HepG2 (cell line): Measurements from ENCODE around the gene APBB2. TPM values are rescaled to one million over a fixed set of nuclear protein-coding genes. Genes with fewer than 3 reads are reported as not detected.

ENCODE experiments used
- ATAD3A ChIP-seq: sonication (generic); formaldehyde crosslinking; IDR thresholded peaks from 2 replicates; pipeline ENCODE4 v1.4.0; 2020; ENCODE audit warnings: missing genetic modification reagents
- CAMTA2 ChIP-seq: sonication (generic); formaldehyde crosslinking; IDR thresholded peaks from 2 replicates; pipeline ENCODE4 v1.4.0; 2020; ENCODE audit warnings: mild to moderate bottlenecking, missing genetic modification reagents, borderline replicate concordance
- FOSL2 ChIP-seq: sonication (generic); formaldehyde crosslinking; IDR thresholded peaks from 2 replicates; pipeline ENCODE4 v1.4.0; 2020; ENCODE audit warnings: missing genetic modification reagents
- KMT2B ChIP-seq: IDR thresholded peaks from 2 replicates; pipeline ENCODE4 v1.6.1; 2016; ENCODE audit warnings: missing genetic modification reagents, missing compliant biosample characterization
- NR3C1 ChIP-seq: sonication (generic); formaldehyde crosslinking; IDR thresholded peaks from 2 replicates; pipeline ENCODE4 v1.4.0; 2020; ENCODE audit warnings: missing genetic modification reagents
- PPARG ChIP-seq: conservative IDR thresholded peaks from 2 replicates; pipeline ENCODE4 v1.6.1; 2016; ENCODE audit warnings: missing biosample characterization, missing genetic modification reagents
- STAT5B ChIP-seq: sonication (generic); formaldehyde crosslinking; IDR thresholded peaks from 2 replicates; pipeline ENCODE4 v1.4.0; 2020; ENCODE audit warnings: missing genetic modification reagents
- TEF ChIP-seq: sonication (generic); formaldehyde crosslinking; IDR thresholded peaks from 2 replicates; pipeline ENCODE4 v1.5.0; 2020; ENCODE audit warnings: missing genetic modification reagents
- ZNF253 ChIP-seq: sonication (generic); formaldehyde crosslinking; IDR thresholded peaks from 2 replicates; pipeline ENCODE4 v1.8.0; 2022; ENCODE audit warnings: mild to moderate bottlenecking, missing genetic modification reagents, borderline replicate concordance
- polyA plus RNA-seq, 8 experiments: library from polyadenylated mRNA; depleted of rRNA in 3 of 8; stranded (reverse) in 7 of 8; unstranded in 1 of 8; fragments of >200 nt; fragmentation: Illumina TruSeq in 4 of 8; extraction: Trizol in 4 of 8; gene quantifications; 2 replicates each; pipeline versions ENCODE4 v1.2.1 to v1.2.3, GENCODE V29; 2011 to 2016; ENCODE audit warnings: low read depth in 4 of 8, missing spikeins in 1 of 8, mixed read lengths in 1 of 8; ENCODE audit not compliant: insufficient read depth in 1 of 8
- total RNA-seq, 5 experiments: library from RNA; depleted of rRNA; stranded (reverse); fragments of >200 nt; fragmentation: Illumina TruSeq; extraction: Trizol; gene quantifications; 2 replicates each; pipeline ENCODE4 v1.2.3, GENCODE V29; 2016; ENCODE audit warnings: low read depth in 1 of 5
- TF ChIP-seq, protein P1 (sequence below): sonication (generic); formaldehyde crosslinking; IDR thresholded peaks from 2 replicates; pipeline ENCODE4 v1.4.0; 2020; ENCODE audit warnings: missing genetic modification reagents
- TF ChIP-seq, protein P2 (sequence below): sonication (generic); formaldehyde crosslinking; conservative IDR thresholded peaks from 2 replicates; pipeline ENCODE4 v1.8.0; 2022; ENCODE audit warnings: mild to moderate bottlenecking, moderate library complexity, missing genetic modification reagents

The APBB2 gene
- total and polyA plus RNA-seq, 2 of the 13 experiments (the other 11 are each of a cell fraction or from before 2014, with no cell fraction given): 11.7 to 17.0 TPM

DNA sequence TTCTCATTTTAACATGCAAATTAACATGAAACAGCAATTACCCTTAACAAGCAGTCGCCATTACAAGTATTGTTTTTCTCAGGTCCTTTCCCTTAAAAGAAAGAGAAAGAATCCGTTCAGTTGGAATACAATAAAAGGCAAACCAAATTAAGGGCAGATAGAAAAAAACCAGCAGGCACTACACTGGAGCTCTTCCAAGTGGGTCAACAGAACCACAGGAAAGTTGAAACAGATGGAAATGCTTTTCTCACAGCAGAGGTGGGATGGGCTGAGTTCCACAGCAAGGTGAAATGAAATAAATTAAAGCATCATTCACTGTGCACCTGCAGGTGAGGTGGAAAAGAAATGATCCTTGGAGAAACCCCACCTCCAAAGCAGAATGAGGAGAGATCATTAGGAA is 102.6 kb downstream of the APBB2 start (continued):
- TF ChIP-seq, protein P1, sequence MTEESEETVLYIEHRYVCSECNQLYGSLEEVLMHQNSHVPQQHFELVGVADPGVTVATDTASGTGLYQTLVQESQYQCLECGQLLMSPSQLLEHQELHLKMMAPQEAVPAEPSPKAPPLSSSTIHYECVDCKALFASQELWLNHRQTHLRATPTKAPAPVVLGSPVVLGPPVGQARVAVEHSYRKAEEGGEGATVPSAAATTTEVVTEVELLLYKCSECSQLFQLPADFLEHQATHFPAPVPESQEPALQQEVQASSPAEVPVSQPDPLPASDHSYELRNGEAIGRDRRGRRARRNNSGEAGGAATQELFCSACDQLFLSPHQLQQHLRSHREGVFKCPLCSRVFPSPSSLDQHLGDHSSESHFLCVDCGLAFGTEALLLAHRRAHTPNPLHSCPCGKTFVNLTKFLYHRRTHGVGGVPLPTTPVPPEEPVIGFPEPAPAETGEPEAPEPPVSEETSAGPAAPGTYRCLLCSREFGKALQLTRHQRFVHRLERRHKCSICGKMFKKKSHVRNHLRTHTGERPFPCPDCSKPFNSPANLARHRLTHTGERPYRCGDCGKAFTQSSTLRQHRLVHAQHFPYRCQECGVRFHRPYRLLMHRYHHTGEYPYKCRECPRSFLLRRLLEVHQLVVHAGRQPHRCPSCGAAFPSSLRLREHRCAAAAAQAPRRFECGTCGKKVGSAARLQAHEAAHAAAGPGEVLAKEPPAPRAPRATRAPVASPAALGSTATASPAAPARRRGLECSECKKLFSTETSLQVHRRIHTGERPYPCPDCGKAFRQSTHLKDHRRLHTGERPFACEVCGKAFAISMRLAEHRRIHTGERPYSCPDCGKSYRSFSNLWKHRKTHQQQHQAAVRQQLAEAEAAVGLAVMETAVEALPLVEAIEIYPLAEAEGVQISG: no peak
- no peak for TF ChIP-seq CAMTA2 (CRISPR knock-in tag)
- TF ChIP-seq FOSL2: no peak
- TF ChIP-seq ZNF253: no peak
- no peak for TF ChIP-seq ATAD3A (CRISPR knock-in tag)
- no peak for TF ChIP-seq TEF (CRISPR knock-in tag)
- no peak for TF ChIP-seq NR3C1 (CRISPR knock-in tag)
- no peak for TF ChIP-seq KMT2B (CRISPR knock-in tag)
- TF ChIP-seq PPARG (CRISPR knock-in tag): no peak
- TF ChIP-seq STAT5B (CRISPR knock-in tag): no peak
- TF ChIP-seq, protein P2, sequence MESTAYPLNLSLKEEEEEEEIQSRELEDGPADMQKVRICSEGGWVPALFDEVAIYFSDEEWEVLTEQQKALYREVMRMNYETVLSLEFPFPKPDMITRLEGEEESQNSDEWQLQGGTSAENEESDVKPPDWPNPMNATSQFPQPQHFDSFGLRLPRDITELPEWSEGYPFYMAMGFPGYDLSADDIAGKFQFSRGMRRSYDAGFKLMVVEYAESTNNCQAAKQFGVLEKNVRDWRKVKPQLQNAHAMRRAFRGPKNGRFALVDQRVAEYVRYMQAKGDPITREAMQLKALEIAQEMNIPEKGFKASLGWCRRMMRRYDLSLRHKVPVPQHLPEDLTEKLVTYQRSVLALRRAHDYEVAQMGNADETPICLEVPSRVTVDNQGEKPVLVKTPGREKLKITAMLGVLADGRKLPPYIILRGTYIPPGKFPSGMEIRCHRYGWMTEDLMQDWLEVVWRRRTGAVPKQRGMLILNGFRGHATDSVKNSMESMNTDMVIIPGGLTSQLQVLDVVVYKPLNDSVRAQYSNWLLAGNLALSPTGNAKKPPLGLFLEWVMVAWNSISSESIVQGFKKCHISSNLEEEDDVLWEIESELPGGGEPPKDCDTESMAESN: no peak
